BLaER1 treated with 17β-estradiol and CSF1 and Interleukin-3, amounts not matched to agents 10 nM and 100 nM (cell line): ENCODE measurements around the gene MME.

Source experiments
- H3K27ac ChIP-seq, 11 experiments: shearing (Covaris generic); formaldehyde crosslinking; 2 replicates each; pipeline ENCODE4 v1.8.1; 2022
- H3K27me3 ChIP-seq, 11 experiments: shearing (Covaris generic); formaldehyde crosslinking; 2 replicates each; pipeline ENCODE4 v1.8.1; 2022
- H3K36me3 ChIP-seq, 11 experiments: shearing (Covaris generic); formaldehyde crosslinking; 2 replicates each; pipeline ENCODE4 v1.8.1; 2022
- H3K4me1 ChIP-seq, 10 experiments: shearing (Covaris generic); formaldehyde crosslinking; 2 replicates each; pipeline ENCODE4 v1.8.1; 2022
- H3K4me2 ChIP-seq, 11 experiments: shearing (Covaris generic); formaldehyde crosslinking; 2 replicates each; pipeline ENCODE4 v1.8.1; 2022
- H3K4me3 ChIP-seq, 10 experiments: shearing (Covaris generic); formaldehyde crosslinking; 2 replicates each; pipeline ENCODE4 v1.8.1; 2022
- H3K9ac ChIP-seq, 11 experiments: shearing (Covaris generic); formaldehyde crosslinking; 2 replicates each; pipeline ENCODE4 v1.8.1; 2022
- H3K9me3 ChIP-seq, 11 experiments: shearing (Covaris generic); formaldehyde crosslinking; replicated peaks in 1 of 11; 2 replicates each; pipeline ENCODE4 v1.8.1; 2022
- H4K20me1 ChIP-seq, 11 experiments: shearing (Covaris generic); formaldehyde crosslinking; 2 replicates each; pipeline ENCODE4 v1.8.1; 2022
- Cebpa-rat ChIP-seq, 11 experiments: shearing (Covaris generic); IDR thresholded peaks; 2 replicates each; pipeline ENCODE4 v1.8.1; 2022

Gene MME

DNA sequence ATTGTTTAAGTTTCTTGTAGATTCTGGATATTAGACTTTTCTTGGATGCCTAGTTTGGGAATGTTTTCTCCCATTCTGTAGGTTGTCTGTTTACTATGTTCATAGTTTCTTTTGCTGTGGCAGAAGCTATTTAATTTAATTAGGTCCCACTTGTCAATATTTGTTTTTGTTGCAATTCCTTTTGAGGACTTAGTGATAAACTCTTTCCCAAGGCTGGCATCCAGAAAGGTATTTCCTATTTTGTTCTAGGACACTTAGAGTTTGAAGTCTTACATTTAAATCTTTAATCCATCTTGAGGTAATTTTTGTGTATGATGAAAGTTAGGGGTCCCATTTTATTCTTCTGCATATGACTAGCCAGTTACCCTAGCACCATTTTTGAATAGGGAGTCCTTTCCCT is 54.9 kb downstream of the MME start:
- Histone ChIP-seq H3K4me1 (peaks cover 5 to 17% (median 11%) of the 10 kb centered on the region in 10 experiments; a peak in 17 of 20 replicates), H3K36me3 (peaks cover 0 to 6% (median 0%) of the 10 kb centered on the region in 11 experiments; a peak in 3 of 22 replicates), H4K20me1 (no peaks in the 10 kb centered on the region), H3K27me3 (no peaks in the 10 kb centered on the region), H3K27ac (no peak overlapping the region), H3K9me3 (peaks cover 0 to 11% (median 4%) of the 10 kb centered on the region in 11 experiments; a peak in 2 of 22 replicates), H3K4me2 (no peak overlapping the region), H3K9ac (no peak overlapping the region), H3K4me3 (no peak overlapping the region)
- no peak for TF ChIP-seq Cebpa-rat (IDR thresholded peaks at IDR 0.05)

DNA sequence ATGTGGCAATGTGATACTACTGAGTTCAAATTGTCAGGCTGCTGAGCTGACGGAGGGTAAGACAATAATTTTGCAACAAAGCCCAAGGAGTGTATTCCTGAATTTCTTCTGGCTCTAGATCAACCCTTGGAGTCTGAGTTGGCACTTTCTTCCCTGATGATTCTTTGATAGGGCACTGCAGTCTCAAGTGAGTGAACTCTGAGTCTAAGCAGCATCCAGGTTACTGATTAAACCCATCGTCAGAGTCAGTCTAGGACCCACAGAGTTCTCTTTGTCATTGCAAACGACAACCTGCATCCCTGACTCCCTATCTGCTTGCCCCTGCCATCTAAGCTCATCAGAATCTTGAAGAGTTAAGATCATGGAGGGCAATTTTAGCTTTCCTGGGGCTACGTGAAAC is 58.6 kb downstream of the MME start:
- Histone ChIP-seq H3K4me2 (no peak overlapping the region), H3K4me1 (no peaks in the 10 kb centered on the region), H3K9me3 (peaks cover 0 to 11% (median 4%) of the 10 kb centered on the region in 11 experiments; a peak in 2 of 22 replicates), H3K9ac (no peak overlapping the region), H4K20me1 (no peaks in the 10 kb centered on the region), H3K27ac (no peak overlapping the region), H3K36me3 (peaks cover 0 to 6% (median 0%) of the 10 kb centered on the region in 11 experiments; a peak in 3 of 22 replicates), H3K4me3 (no peak overlapping the region), H3K27me3 (no peaks in the 10 kb centered on the region)
- TF ChIP-seq Cebpa-rat (IDR thresholded peaks at IDR 0.05), result no peak

DNA sequence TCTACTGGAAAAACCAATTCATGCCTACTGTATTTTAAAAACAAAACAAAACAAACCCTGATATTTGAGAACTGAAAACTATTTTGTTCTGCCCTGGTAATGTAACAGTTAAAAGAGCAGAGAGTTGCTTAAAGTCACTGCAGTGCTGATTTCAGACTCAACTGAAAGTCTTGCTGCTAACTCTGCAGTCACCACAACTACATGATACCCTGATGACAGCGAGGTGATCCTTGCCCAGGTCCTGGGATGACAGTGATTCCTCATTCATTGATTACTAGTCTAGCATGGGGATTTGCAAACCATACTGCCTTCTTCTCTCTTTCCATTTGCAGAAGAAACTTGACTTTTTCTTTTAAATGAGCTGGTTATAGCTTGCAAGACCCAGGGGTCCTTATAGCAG is 67.5 kb downstream of the MME start:
- Histone ChIP-seq H3K36me3 (peaks cover 0 to 5% (median 0%) of the 10 kb centered on the region in 11 experiments; a peak in 2 of 22 replicates), H3K9me3 (no peaks in the 10 kb centered on the region), H3K9ac (no peak overlapping the region), H3K27me3 (no peaks in the 10 kb centered on the region), H4K20me1 (no peaks in the 10 kb centered on the region), H3K4me2 (no peak overlapping the region), H3K4me3 (no peak overlapping the region), H3K4me1 (no peaks in the 10 kb centered on the region), H3K27ac (no peak overlapping the region)
- no peak for TF ChIP-seq Cebpa-rat (IDR thresholded peaks at IDR 0.05)

DNA sequence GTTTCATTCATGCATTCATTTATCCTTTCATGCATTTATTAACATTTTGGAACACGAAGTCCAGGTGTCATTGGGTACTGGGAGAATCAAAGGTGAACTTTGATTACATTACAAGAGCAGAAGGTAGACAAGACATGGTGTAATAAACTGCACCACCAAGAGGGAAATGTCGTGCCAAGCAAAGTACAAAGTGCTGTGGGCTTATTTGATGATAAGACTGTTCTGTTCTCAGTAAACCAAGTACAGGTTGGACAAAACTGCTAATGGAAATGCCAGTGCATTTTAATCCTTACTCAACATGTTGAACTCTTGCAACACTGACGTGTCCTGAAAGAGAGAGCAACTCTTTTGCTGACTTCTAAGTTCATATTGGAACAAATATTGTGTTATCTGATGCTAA is 69.4 kb downstream of the MME start:
- no peak overlapping the region for H3K4me3 ChIP-seq
- no peaks in the 10 kb centered on the region for H4K20me1 ChIP-seq
- H3K4me2 ChIP-seq, result no peak overlapping the region
- no peak overlapping the region for H3K27ac ChIP-seq
- H3K9ac ChIP-seq, result no peak overlapping the region
- TF ChIP-seq Cebpa-rat (IDR thresholded peaks at IDR 0.05), result no peak
- no peaks in the 10 kb centered on the region for H3K9me3 ChIP-seq
- H3K27me3 ChIP-seq, result no peaks in the 10 kb centered on the region
- H3K4me1 ChIP-seq, result peaks cover 0 to 4% (median 0%) of the 10 kb centered on the region in 10 experiments; a peak in 1 of 20 replicates
- peaks cover 0 to 5% (median 0%) of the 10 kb centered on the region in 11 experiments; a peak in 2 of 22 replicates for H3K36me3 ChIP-seq

DNA sequence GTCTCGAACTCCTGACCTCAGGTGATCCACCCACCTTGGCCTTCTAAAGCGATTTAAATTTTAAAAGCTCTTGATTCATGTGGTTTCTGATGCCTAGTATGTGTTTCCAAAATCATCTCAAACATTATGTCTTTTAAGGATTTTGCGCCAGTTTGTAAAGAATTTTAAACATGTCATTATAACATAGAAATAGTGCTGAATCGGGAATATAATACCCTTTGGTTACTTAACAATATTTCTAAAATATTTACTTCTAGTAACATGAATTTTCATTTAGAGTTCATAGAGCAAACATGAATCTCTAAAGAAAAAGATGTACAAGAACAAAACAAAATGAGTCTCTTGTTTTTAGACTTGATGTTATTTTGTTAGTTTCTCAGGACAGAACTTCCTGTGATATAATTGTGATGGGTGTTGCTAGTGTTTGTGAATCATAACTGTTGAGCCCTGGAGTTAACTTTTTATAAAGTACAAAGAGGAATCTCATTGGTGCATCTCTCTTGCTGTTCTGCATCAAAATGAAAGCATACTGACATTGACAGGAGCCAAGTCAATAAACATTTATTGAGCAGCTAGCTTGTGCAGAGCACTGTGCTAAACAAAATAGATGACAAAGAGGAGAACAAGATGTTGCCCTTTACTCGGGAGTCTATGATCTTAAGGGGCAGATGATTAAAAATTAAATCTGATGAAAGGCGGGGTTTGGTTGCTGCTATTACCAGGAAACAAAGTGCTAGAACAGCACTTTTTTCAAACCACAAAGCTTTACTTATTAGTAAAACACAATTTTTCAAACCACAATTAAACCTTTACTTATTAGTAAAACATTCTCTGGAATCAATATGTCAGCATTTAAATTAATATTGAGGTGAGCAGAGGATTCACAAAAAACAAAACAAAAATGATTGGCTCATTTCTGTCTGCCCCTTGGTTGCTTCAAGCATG is 73.4 kb downstream of the MME start:
- Histone ChIP-seq H3K27me3 (no peaks in the 10 kb centered on the region), H3K9me3 (no peaks in the 10 kb centered on the region), H3K4me1 (peaks cover 0 to 4% (median 0%) of the 10 kb centered on the region in 10 experiments; a peak in 1 of 20 replicates), H4K20me1 (no peaks in the 10 kb centered on the region), H3K36me3 (no peaks in the 10 kb centered on the region), H3K9ac (no peak overlapping the region), H3K4me3 (no peak overlapping the region), H3K27ac (no peak overlapping the region), H3K4me2 (no peak overlapping the region)
- no peak for TF ChIP-seq Cebpa-rat (IDR thresholded peaks at IDR 0.05)

DNA sequence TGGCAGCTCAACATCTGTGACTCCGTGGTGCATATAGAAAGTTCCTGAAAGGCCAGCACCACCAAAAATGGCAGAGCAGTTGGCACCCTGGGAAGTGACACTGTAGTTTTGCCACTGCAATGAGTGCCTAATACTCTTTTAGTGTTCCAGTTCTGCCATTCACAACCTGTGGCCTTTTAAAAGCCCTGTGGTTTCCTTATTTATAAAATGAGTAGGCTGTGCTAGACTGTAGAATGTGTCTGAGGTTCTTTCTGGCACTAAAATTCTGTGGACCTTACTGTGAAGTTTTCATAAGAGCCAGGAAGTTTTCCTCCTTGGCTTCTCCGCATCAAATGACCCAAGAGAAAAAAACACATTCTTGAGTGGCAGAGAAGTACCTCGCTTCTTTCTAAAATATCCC is 74.1 kb downstream of the MME start:
- Histone ChIP-seq H3K9me3 (no peaks in the 10 kb centered on the region), H3K27me3 (no peaks in the 10 kb centered on the region), H3K9ac (no peak overlapping the region), H3K4me2 (no peak overlapping the region), H4K20me1 (no peaks in the 10 kb centered on the region), H3K36me3 (no peaks in the 10 kb centered on the region), H3K4me3 (no peak overlapping the region), H3K4me1 (peaks cover 0 to 4% (median 0%) of the 10 kb centered on the region in 10 experiments; a peak in 1 of 20 replicates), H3K27ac (no peak overlapping the region)
- no peak for TF ChIP-seq Cebpa-rat (IDR thresholded peaks at IDR 0.05)

DNA sequence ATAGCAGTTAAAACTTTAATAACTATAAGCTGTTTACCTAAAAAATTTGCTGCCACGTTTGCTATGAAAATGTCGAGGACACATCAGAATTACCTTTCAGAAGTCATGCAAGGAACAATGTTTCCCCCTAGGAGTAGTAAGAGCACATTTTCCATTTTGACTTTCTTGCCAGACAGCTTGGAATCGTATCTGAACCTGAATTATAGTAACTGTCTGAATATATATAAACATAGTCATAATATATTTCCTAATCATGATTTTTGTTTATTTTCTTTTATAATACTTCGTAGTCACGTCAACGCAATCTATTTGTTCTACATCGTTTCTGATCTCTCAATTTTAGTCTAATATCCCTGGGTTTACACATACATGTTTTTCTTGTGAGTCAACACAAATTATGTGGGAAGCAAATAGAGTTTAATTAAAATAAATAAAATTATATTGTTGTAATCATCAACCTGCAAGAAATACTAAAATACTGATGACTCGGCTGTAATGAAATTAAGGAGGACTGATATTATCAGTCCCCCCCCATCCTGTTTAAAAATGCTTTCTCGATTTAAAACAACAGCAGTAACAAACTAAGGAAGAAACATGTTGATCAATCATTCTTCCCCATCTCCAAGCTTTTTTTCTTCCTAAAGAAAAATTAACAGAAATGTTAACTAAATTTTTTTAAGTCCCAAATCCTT is 78.4 kb downstream of the MME start:
- Histone ChIP-seq H3K4me3 (no peak overlapping the region), H3K9ac (no peak overlapping the region), H4K20me1 (no peaks in the 10 kb centered on the region), H3K4me2 (no peak overlapping the region), H3K27me3 (no peaks in the 10 kb centered on the region), H3K36me3 (no peaks in the 10 kb centered on the region), H3K4me1 (peaks cover 0 to 4% (median 0%) of the 10 kb centered on the region in 10 experiments; a peak in 1 of 20 replicates), H3K27ac (no peak overlapping the region), H3K9me3 (no peaks in the 10 kb centered on the region)
- no peak for TF ChIP-seq Cebpa-rat (IDR thresholded peaks at IDR 0.05)

DNA sequence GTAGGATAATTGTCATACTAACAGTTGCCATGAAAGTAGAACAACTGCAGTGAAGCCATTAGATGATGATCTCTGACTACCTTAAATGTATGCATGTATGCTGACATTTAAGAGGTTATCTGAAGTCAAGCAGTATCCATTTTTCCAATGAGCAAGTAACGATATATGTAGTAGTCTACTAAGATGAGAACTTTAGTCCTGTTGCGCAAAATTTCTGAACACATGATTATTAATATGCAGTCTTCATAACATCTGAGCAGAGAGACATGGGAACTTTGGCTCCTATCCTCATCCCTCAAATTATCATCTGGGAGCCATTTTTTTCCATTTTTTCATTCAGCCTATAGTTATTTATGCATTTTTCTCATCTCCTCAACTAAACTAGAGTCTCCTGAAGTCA is 79.2 kb downstream of the MME start:
- Histone ChIP-seq H3K36me3 (no peaks in the 10 kb centered on the region), H3K4me2 (no peak overlapping the region), H3K4me3 (no peak overlapping the region), H4K20me1 (no peaks in the 10 kb centered on the region), H3K9ac (no peak overlapping the region), H3K27me3 (no peaks in the 10 kb centered on the region), H3K9me3 (no peaks in the 10 kb centered on the region), H3K27ac (no peak overlapping the region), H3K4me1 (no peaks in the 10 kb centered on the region)
- no peak for TF ChIP-seq Cebpa-rat (IDR thresholded peaks at IDR 0.05)

DNA sequence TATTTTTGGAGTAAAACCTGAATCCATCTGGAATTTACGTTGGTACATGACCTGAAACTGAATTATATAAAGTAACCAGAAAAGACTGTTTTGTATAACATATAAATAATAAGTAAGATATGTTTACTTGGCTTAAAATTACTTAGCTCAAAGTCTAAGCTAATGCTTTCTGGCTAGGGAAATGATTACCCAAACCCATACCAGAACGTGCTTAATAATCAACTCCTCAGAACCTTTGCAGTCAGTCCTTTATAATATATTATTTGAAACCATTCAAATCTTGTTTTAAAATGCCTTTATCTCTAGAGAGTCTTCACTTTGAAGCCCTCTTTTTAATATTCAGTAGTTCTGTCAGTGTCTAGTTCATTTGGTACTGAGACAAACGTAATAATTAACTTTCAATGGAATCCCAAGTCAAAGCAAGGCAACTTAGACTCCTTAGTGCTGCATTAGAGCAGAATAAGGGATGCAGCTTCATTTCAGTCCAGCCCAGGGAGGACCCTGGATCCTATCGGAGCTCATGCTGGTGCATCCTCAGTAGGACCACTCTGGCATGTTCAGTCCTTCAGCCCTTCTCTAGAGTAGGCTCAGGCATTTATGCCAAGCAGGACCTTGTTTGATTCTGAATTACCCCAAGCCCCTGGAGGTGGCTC is 81.6 kb downstream of the MME start:
- no peak overlapping the region for H3K4me3 ChIP-seq
- TF ChIP-seq Cebpa-rat (IDR thresholded peaks at IDR 0.05), result no peak
- H4K20me1 ChIP-seq, result no peaks in the 10 kb centered on the region
- no peaks in the 10 kb centered on the region for H3K4me1 ChIP-seq
- no peaks in the 10 kb centered on the region for H3K9me3 ChIP-seq
- H3K36me3 ChIP-seq, result no peaks in the 10 kb centered on the region
- no peak overlapping the region for H3K9ac ChIP-seq
- no peak overlapping the region for H3K4me2 ChIP-seq
- no peak overlapping the region for H3K27ac ChIP-seq
- no peaks in the 10 kb centered on the region for H3K27me3 ChIP-seq
